WI38 (cell line): Measurements from ENCODE around the gene ATP2B3.

Source experiments
- H3K4me3 ChIP-seq: 2 replicates; pipeline ENCODE4 v1.5.1; 2011; ENCODE audit warnings: low read depth, mild to moderate bottlenecking, control low read depth, low read length
- CTCF ChIP-seq: IDR thresholded peaks from 2 replicates; pipeline ENCODE4 v1.5.1; 2012; ENCODE audit warnings: low read depth, mild to moderate bottlenecking, control low read depth, low read length

ATP2B3 gene

GRCh38 chrX:153588782-153589446 is 71.5 kb downstream of the ATP2B3 start:
- no peak for TF ChIP-seq CTCF
- no peak overlapping the region for H3K4me3 ChIP-seq

DNA sequence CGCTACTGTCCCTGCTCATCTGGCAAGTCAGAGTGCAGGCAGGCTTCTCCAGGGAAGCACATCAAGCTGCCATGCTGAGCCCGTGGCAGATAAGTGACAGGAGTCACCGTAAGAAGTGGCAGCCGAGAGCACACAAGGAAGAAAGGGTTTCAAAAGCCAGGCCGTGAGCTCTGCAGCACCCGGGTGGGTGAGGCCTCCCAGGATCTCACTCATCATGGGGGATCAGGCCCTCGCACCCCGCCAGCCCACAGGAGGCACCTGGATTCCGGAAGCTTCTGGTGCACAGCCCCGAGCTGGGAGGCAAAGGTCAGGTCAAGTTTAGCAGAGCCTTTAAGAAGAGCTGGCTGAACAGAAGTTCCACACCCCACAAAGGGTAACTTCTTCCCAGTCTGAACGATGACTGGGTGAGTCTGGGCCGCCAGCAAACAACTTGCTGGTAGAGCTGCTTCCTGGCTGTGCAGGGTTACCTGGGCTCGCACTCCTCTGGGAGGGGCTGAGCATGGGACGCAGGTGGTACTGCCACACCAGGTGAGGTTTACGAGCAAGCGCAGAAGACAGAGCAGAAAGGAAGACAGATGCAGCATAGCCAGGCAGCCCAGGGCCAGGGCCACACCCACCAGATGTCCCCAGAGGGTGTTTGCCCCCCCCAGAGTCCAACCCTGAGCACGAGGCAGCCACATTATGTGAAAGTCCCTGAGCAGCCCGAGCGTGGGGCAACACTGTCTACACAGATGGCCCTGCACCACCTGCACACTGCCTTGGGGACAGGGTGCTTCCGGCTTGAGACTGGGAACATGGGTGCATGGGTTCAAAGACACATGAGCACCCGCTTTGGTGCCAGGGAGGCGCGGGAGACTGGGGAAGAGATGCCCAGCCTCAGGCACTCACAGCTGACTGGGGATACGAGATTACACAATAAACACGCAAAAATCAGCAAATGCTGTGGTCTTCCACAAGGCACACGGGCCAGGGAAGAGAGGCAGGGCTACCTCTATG is 73.8 kb downstream of the ATP2B3 start:
- H3K4me3 ChIP-seq: no peak overlapping the region
- no peak for TF ChIP-seq CTCF

- no peak for TF ChIP-seq CTCF
- H3K4me3 ChIP-seq: no peak overlapping the region
Measured at GRCh38 chrX:153592091-153592833, 74.8 kb downstream of the ATP2B3 start.

GRCh38 chrX:153592966-153593688 is 75.7 kb downstream of the ATP2B3 start:
- TF ChIP-seq CTCF: no peak
- no peak overlapping the region for H3K4me3 ChIP-seq

- no peak for TF ChIP-seq CTCF
- H3K4me3 ChIP-seq: no peak overlapping the region
Measured at GRCh38 chrX:153593811-153594500, 76.5 kb downstream of the ATP2B3 start.

- TF ChIP-seq CTCF: no peak
- no peak overlapping the region for H3K4me3 ChIP-seq
Measured at GRCh38 chrX:153595387-153595786, 77.9 kb downstream of the ATP2B3 start.
